GM12891 (cell line): ENCODE measurements around the gene VGF.

Source experiments
- PAX5 ChIP-seq: IDR thresholded peaks from 2 replicates; pipeline ENCODE4 v1.6.1; 2011; ENCODE audit warnings: low read length, moderate library complexity, mild to moderate bottlenecking; ENCODE audit not compliant: insufficient read depth, severe bottlenecking
- POLR2A ChIP-seq: IDR thresholded peaks from 2 replicates; pipeline ENCODE4 v1.6.1; 2011; ENCODE audit warnings: low read depth, low read length, control low read depth
- POLR2AphosphoS5 ChIP-seq: IDR thresholded peaks from 2 replicates; pipeline ENCODE4 v1.6.1; 2011; ENCODE audit warnings: low read depth, low read length, control low read depth
- TAF1 ChIP-seq: IDR thresholded peaks from 2 replicates; pipeline ENCODE4 v1.6.1; 2011; ENCODE audit warnings: low read depth, low read length, control low read depth

DNA sequence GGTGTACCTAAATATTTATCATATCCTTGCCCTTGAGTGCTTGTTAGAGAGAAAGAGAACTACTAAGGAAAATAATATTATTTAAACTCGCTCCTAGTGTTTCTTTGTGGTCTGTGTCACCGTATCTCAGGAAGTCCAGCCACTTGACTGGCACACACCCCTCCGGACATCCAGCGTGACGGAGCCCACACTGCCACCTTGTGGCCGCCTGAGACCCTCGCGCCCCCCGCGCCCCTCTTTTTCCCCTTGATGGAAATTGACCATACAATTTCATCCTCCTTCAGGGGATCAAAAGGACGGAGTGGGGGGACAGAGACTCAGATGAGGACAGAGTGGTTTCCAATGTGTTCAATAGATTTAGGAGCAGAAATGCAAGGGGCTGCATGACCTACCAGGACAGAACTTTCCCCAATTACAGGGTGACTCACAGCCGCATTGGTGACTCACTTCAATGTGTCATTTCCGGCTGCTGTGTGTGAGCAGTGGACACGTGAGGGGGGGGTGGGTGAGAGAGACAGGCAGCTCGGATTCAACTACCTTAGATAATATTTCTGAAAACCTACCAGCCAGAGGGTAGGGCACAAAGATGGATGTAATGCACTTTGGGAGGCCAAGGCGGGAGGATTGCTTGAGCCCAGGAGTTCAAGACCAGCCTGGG, 27.0 kb downstream of the VGF start:
- TF ChIP-seq POLR2AphosphoS5, result peak; percentile 54; the same call in 1 of the 2 replicates
- peak; percentile 40 for TF ChIP-seq POLR2A
- TF ChIP-seq TAF1, result no peak
- no peak for TF ChIP-seq PAX5
